Activated effector memory CD4-positive, alpha-beta T cell treated with anti-CD3 and anti-CD28 coated beads, Interleukin-2, amount 50 U/mL, for 16 hours (primary cell): Measurements from ENCODE around the gene TNFRSF21.
"Not testable (repeated sequence)": the region's sequence is repeated elsewhere in the genome, so short reads cannot be mapped to it uniquely, and the experiment has no call there.

ENCODE experiments used
- DNase-seq: peaks from one replicate; pipeline ENCODE4 v3.0.0-alpha.2; 2020

The TNFRSF21 gene

DNA sequence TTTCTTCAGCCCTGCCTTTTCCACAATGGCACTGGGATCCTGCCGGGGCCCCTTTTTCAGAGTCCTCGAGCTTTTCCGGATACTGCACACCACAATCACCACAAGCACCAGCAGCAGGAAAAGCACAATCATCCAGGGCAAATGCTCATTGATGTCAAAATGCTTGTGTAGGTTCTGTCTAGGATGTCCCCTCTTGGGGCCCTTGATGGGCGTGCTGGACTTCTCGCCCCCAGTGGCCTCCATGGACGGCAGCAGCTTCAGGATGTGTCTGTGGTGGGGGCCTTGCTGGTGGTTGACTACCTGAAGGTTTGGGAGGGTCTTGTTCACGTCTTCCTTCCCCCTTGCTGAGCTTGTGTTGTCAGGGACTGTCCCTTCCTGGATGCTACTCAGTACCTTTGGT lies 25.7 kb downstream of the TNFRSF21 start:
- DNase-seq: no peak

DNA sequence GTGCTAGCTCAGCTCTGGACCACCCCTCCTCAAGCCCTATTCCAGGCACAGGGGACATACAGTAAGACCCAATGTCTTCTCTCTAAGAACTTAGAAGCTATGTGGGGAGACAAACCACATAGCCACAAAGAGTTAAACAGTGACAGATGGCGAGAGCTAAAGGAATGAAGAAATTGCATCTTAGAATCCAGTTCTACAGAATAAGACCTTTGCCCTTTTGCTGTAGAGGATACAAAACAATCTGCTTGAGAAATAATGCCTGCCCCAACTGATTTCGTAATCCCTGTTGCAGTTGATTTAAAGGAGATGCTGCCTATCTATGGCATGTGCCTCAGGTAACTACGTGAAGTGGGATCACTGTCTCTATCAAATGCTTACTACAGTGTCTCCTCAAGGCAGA lies 31.2 kb downstream of the TNFRSF21 start:
- DNase-seq: no peak

DNA sequence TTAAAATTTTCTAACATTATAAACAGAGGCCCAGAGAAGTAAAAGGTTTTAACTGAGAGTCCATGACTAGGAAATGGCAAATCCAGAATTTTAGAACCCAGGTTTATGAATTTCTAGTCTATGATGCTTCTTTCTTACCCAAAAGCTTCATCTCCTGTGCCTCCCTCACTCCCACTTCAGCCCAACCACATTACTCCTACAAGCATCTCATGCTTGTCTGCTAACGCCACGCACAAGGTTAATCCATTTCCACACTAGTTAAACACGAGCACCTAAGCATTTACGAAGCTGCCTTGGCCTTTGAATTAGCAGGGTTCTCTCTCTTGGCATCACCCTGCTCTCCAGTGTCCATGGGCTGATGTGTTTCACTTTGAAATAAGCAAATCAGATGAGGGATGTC lies 32.0 kb downstream of the TNFRSF21 start:
- DNase-seq: no peak

DNA sequence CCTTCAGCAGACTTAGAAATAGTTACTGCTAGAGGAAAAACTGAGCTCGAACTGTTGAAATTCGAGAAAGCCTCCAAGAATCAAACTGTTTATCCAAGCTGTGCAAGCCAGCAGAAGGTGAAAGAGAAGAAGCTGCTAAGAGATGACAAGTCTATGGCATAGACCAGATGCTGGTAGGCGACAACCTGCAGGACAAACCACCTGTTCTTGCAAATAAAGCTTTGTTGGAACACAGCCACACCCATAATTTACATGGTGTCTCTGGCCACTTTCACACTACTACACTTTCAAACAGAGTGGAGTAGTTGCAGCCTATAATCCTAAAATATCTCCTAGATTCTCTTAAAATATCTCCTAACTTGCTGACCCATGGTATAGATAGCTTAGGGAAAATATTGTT lies 33.3 kb downstream of the TNFRSF21 start:
- no peak for DNase-seq

DNA sequence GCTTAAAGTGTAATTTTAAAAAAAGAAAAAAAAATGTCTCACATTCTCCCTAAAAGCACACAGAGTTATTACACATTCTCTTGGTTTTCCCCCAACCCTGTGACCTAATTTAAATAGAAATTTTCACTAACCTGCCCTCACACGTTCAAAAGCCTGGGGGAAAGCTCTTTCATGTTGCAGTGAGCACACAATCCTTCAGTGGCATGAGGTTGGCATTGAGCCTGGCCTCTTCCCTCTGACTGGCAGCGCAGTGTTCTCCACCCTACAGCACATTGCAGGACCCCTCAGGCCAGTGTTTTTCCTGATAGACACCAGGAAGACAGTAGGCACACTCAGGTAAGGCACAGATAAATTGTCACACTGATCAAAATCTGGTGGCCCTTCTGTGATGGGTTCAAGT lies 34.1 kb downstream of the TNFRSF21 start:
- no peak for DNase-seq

DNA sequence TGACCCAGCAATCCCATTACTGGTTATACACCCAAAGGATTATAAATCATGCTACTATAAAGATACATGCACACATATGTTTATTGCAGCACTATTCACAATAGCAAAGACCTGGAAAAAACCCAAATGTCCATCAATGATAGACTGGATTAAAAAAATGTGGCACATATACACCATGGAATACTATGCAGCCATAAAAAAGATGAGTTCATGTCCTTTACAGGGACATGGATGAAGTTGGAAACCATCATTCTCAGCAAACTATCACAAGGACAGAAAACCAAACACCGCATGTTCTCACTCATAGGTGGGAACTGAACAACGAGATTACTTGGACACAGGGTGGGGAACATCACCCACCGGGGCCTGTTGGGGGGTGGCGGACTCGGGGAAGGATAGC lies 34.6 kb downstream of the TNFRSF21 start:
- not testable (repeated sequence) for DNase-seq

DNA sequence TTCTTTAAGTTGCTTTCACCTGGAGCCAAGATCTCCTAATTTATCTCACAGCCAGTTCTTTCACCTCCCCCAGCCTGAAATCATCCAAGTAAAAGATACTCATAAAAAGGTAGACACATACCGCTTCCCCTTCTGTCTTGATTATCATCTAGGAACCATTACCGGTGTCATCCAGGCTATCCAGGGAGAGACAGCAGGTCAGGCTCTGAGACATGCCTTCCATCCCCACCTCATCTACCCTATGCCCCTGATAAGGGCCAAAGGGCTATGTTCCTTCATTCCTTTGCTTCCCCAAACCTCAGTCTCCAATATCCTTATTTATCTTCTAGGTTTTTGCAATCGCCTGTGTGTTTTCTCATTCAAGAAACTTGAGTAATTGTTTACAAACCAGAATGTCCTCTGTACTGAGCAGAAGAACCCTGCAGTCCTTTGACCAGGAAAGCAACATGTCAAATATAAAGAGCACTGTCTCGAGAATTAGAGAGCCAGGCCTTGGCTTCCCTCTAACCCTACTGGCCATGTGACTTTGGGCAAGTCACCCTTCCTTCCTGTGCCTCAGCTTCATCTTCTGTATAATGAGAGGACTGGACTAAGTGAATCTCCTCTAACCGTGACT lies 41.0 kb downstream of the TNFRSF21 start:
- no peak for DNase-seq

DNA sequence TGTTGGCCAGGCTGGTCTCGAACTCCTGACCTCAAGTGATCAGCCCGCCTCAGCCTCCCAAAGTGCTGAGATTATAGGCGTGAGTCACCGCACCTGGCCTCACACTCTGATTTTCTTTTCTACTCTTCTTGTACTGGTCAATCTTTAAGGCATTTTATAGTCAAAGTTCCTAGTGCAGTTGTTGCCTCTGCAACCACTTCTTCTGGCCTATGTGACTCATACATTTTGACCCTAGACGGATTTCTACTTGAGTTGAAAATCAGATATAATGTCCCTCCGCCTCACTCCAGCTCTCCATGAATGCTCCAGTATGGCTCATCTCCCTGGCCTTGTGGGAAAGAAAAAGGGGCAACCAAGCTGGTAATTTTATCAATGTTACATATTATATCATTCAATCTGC lies 42.4 kb downstream of the TNFRSF21 start:
- no peak for DNase-seq

DNA sequence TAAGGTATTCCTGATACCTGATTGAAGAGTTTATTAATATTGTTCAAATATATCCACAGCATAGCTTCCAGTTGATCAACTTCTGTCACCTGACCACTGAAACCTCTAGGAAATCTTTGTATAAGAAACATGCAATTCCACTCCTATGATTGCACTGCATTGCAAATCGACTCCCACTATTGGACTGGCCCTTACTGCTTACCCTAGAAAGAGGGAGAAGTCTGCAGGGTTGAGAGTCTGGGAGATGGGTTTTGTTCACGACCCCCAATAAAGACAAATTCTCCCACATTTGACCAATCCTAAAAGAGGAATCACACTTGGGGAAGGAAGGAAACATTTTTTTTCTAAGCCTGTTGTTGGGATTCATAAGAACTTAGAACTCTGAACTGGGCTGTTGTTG lies 43.7 kb downstream of the TNFRSF21 start:
- DNase-seq: no peak

DNA sequence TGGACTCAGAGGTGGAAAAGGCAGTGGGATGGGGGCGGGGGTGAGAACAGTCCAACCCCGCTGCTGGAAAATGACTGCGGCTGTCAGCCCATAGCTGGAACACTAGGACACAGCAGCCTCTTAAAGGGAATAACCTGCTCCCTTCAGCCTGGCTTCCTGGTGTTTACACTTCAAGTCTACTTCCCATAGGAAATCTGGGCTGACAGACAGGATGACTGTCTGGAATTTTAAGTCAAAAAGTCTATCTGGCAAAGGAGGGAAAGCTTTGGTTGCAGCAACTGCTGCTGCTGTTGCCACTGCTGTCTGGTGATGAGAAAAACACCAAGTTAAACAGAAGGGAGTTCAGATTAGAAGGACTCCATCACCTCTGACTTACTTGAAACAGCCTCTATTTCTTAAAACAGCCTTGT lies 44.9 kb downstream of the TNFRSF21 start:
- no peak for DNase-seq

DNA sequence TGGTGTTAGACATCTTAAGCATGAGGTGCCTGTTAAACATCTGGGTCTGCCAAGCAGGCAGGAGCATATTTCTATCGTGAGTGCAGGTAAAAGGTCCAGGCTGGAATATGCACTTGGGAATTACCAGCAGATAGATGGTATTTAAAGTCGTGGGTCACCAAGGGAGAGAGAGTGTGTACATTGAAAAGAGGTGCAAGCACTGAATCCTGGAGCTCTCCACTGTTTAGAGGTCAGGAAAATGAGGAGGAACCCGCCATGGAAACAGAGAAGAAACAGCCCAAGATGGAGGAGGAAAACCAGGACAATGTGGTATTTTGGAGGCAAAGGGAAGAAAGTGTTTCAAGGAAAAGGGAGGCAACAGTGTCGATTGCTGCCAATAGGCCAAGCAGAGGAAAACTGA lies 46.4 kb downstream of the TNFRSF21 start:
- no peak for DNase-seq

DNA sequence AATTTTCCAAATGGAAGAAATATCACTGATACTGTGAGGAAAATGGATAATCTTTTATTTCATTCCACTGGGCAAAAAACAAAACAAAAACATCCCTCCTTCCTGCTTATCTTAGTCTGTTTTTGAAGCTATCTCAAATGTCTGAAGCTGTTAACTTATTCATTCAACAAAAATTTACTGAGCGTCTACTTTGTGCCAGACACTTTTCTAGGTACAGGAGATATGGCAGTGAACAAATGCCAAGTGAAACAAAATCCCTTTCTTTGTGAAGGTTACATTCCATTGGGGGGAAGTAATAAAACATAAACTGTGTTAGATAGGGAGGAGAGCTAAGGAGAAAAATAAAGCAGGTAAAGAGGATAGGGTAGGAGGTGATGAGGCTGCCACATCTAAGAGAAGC lies 47.5 kb downstream of the TNFRSF21 start:
- DNase-seq: no peak

DNA sequence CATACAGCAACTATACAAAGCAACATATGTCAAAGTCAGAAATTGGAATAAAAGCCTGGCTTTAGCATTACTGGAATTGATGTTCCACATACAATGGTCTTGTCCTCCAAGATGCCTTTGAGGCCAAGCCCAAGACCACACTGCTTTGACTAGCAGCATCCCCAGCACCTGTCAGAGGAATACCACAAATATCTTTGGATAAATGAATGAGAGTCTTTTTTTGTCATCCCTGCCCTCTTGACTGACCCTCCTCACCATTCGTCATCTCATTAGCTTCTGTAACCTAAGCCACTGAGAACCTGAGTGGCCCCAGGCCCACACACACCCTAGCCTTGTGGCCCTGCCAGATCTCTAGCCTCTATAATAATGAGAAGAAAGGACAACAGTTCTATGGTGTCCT lies 48.5 kb downstream of the TNFRSF21 start:
- DNase-seq: no peak

DNA sequence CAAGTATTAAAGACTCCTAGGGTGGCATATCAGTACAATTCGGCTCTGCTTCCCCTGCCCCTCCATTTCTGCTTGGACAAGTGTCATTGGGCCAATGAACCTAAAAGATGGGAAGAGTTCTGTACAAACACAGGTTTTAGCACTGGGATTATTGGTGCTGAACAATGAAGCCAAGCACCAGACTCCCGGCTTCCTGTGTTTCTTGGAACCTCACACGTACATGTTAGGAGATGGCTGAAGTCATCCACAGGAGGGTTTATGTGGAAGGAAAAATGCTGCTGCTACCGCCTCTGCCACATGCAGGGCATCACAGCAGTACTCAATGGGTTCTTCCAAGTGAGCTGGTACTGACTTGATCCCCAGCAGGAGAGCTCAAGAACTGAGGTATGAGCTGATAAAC lies 49.7 kb downstream of the TNFRSF21 start:
- no peak for DNase-seq

DNA sequence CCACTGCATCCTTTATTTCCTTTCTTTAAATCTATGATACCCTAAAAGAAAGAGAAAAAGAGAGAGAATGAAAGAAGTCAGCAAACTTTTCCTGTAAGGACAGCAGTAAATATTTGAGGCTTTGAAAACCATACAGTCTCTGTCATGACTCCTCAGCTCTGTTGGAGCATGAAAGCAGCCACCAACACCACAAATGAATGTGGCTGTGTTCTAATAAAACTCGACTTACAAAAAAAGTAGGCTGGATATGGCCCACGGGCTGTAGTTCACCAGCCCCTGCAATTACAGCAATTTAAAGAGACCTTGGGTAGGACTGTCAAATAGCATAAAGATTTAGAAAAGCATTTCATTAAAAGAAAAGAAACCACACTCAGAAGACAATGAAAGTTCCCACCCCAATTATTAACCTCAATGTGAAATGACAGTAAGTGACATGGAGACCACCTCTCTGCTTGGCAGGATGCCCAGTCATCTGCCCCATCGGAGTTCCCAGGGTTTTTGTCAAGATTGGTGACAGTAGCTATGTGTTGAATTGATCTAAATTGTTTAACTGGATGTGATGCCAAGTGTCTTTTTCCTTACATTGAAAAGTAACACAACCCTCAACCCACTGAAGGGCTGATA lies 50.9 kb downstream of the TNFRSF21 start:
- DNase-seq: no peak

DNA sequence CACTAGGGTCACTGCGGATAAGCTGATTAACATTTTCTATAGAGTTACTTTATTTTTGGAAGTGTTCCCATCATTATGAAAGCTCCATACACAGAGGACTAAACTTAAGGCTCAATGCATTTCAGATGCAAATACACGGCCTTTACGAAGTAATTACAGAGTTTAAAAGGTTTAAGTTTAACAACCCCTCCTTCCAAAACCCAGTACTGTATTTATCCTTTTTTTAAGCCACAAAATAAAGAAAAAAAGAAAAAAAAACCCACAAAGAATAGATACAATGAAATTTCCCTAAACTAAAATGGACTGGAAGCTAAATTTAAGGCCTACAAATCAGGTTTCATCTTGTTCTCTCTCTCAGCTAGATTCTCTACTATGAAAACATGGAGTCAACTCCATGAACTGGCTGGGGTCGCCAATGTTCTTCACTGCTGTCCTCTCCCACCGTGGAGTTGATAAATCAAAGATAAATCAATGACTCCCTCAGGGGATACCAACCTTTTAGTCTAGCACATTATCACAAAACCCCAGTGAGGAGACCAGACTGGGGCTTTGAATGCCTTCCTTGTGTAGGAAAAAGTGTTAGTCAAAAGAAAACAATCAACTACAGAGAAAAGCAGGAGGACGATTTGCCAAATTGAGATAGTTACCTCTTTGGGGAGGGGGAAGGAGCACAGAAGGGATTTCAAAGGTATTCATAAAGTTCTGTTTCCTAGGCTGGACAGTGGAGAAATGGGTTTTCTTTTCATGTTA lies 52.5 kb downstream of the TNFRSF21 start:
- no peak for DNase-seq

DNA sequence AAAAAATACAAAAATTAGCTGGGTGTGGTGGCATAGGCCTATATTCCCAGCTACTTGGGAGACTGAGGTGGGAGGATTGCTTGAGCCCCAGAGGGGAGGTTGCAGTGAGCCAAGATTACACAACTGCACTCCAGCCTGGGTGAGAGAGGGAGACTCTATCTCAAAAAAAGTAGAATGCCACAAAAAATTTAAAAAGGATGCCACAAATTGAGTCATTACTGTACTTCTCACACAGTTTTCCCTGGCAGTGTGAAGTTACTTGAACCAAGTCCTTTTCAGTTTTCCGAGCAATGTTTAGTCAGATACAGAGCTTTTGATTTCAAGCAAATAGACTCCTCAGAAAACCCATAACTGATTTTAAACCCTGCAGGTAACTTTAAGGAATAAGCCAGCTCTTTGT lies 53.3 kb downstream of the TNFRSF21 start:
- DNase-seq: no peak

DNA sequence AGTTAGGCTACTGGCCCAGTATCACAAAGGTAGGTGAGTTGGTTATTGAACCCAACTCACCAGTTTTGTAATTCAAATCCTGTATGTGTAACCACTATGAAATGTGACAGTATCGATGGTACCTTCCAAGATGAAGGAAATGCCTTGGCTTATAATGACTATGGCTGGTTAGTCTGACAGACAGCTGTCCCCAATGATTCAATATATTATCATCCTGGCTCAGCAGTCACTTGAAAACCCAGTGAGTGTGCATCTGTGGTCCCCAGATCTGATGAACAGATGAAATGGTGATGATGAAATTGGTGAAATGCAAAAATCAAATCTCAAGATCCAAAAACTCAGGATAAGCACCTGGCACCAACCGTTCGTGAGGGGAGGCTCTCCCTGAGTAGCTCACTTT lies 54.8 kb downstream of the TNFRSF21 start:
- DNase-seq: no peak

DNA sequence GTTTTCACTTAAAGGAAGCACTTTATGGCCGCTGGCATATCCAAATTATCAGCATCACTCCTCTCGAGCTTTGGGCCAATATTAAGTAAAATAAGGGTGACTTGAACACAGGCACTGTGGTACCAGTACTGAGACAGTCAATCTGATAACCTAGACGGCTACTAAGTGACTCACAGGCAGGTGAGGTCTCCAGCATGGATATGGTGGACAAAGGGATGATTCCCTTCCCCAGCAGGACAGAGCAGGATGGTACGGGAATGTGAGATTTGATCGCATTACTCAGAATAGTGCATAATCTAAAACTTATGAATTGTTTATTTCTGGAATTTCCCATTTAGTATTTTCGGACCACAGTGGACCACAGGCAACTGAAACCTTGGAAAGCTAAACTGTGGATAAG lies 55.7 kb downstream of the TNFRSF21 start:
- no peak for DNase-seq

DNA sequence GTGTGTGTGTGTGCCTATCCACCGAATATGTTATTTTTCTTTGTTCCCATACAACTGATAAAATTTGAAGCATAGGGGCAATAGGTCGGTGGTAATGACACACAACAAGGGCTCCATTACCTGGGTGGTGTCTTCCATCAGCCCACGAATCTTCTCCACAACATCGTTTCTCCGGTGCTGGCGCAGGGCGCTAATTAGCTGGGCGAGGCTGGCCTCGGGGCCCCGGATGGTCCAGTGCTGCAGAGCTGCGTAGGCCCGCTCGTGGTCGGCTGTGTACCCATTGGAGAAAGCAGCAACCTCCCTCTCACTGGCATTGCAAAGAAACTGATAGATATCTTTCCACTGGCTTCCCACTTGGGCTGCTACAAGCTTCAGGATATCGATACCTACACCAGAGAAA lies 56.6 kb downstream of the TNFRSF21 start:
- no peak for DNase-seq

DNA sequence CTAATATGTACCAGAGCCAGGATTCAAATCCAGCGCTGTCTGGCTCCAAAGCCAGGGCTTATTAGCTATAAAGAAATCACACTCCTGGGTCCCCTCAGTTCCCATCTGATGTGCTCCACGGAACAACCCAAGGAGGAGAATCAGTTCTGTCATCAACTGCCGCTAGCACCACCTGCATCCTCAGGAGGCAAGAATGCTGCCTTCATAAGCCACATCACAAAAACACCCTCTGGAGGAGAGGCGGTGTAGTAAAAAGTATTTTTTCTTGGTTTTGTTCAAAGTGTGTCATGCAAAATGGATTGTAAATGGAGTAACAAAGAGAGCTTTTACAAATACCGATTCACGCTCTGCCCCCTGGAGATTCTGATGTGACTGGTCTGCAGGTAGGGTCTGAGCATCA lies 57.1 kb downstream of the TNFRSF21 start:
- no peak for DNase-seq

DNA sequence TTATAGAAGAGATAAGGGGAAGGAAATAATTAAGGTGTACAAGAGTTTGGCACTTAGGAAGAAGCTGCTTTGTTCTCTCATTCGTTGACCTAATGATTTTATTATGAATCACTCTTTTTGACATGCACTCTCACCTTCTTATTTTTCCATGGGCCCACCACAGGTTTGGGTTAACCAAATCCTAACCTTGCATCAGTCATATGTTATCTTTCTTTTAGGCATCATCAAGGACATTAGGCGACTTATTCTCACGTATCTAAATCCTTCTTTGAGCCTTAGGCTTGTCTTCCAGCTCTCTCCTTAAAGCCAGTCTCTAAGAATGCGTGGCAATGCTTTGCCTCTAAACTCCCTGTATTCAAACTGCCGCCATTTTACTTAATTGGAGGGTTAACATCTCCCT lies 58.3 kb downstream of the TNFRSF21 start:
- no peak for DNase-seq

DNA sequence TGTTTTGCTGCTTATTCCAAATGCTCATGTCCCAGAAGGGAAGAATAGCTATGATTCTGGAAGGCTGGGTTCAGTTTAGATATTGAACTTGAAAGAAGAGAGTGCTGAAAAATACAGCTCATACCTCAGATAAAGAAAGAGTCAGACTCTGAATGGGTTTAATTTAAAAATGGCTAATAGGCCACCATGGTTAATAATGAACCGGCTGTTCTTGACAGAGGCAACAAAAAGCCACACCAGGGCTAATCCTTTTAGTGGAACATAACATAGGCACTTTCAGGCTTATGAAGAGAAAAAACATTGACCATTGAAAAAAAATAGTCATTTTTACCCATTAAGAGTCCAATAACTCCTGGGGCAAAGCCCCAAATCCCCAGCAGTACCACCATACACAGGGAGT lies 59.4 kb downstream of the TNFRSF21 start:
- no peak for DNase-seq

DNA sequence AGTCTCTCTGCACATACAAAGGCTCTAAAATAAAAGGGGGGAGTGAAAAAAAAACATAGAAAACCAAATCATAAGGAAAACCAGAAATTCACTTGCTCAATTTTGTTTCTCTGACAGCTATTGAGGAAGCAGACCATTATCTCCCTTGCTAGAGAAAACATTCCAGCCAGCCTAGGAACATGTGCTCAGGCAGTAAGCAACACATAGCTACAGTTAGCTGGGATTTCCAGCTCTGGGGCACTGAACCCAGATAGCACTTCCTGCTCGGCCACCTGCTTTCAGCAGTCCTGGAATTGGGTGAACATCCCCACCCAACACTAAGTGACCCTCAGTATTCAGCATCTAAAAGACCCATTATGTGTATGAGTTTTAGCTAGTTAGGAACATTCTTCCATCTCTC lies 61.3 kb downstream of the TNFRSF21 start:
- DNase-seq: no peak
